CD4-positive, alpha-beta memory T cell (primary cell): ENCODE data around the gene DUS4L. TPM values are rescaled to one million over a fixed set of nuclear protein-coding genes. Genes with fewer than 3 reads are reported as not detected.

ENCODE experiments used
- CTCF ChIA-PET: fragments of 350-600 bp; sonication (Branson Sonifier 250); formaldehyde crosslinking; loops from one replicate; lab custom pipeline; 2021; ENCODE audit warnings: inconsistent platforms; ENCODE audit not compliant: partially characterized antibody; lab: Charles Lee
- POLR2A ChIA-PET: fragments of 350-600 bp; sonication (Branson Sonifier 250); formaldehyde crosslinking; loops from one replicate; lab custom pipeline; 2021; ENCODE audit not compliant: partially characterized antibody; lab: Charles Lee
- DNase-seq, 5 donors: peaks; one replicate each; pipeline versions ENCODE4 v3.0.0 to v3.0.0-alpha.2; 2020 to 2022; ENCODE audit warnings: mixed read lengths in 1 of 5
- H3K27ac ChIP-seq: one replicate; pipeline ENCODE4 v1.7.0; 2013; ENCODE audit warnings: low read depth, low read length
- H3K27me3 ChIP-seq: 2 replicates; pipeline ENCODE4 v1.7.0; 2013; ENCODE audit warnings: mild to moderate bottlenecking, low read length, moderate library complexity; ENCODE audit not compliant: insufficient read depth
- H3K36me3 ChIP-seq: 2 replicates; pipeline ENCODE4 v1.7.0; 2013; ENCODE audit warnings: mild to moderate bottlenecking, low read length, moderate library complexity; ENCODE audit not compliant: insufficient read depth
- H3K4me1 ChIP-seq: 2 replicates; pipeline ENCODE4 v1.7.0; 2013; ENCODE audit warnings: mild to moderate bottlenecking, low read length, moderate library complexity; ENCODE audit not compliant: insufficient read depth
- H3K4me3 ChIP-seq, 2 donors: one replicate each; pipeline ENCODE4 v1.7.0; 2013; ENCODE audit warnings: low read length in 2 of 2, mild to moderate bottlenecking in 1 of 2
- H3K9me3 ChIP-seq, 2 donors: one replicate each; pipeline ENCODE4 v1.7.0; 2013; ENCODE audit warnings: low read length in 2 of 2, control low read depth in 1 of 2; ENCODE audit not compliant: control insufficient read depth in 1 of 2
- H3K27ac Mint-ChIP-seq, 7 donors: one replicate each; pipeline ENCODE4 v1.8.0; 2020 to 2021; ENCODE audit warnings: mixed read lengths in 7 of 7, mild to moderate bottlenecking in 6 of 7, inconsistent platforms in 3 of 7, moderate library complexity in 3 of 7
- H3K27me3 Mint-ChIP-seq, 2 donors: one replicate each; pipeline ENCODE4 v1.8.0; 2020 to 2021; ENCODE audit warnings: mixed read lengths in 2 of 2
- H3K36me3 Mint-ChIP-seq, 2 donors: one replicate each; pipeline ENCODE4 v1.8.0; 2020 to 2021; ENCODE audit warnings: mixed read lengths in 2 of 2, inconsistent platforms in 1 of 2, mild to moderate bottlenecking in 1 of 2
- H3K4me1 Mint-ChIP-seq, 4 donors: one replicate each; pipeline ENCODE4 v1.8.0; 2020 to 2021; ENCODE audit warnings: mixed read lengths in 4 of 4, mild to moderate bottlenecking in 1 of 4
- H3K4me3 Mint-ChIP-seq, 8 donors: one replicate each; pipeline ENCODE4 v1.8.0; 2020 to 2021; ENCODE audit warnings: mixed read lengths in 8 of 8, mild to moderate bottlenecking in 7 of 8, moderate library complexity in 6 of 8, inconsistent platforms in 3 of 8
- H3K9me3 Mint-ChIP-seq, 8 donors: one replicate each; pipeline ENCODE4 v1.8.0; 2020 to 2021; ENCODE audit warnings: mixed read lengths in 8 of 8, mild to moderate bottlenecking in 5 of 8, inconsistent platforms in 3 of 8, moderate library complexity in 1 of 8
- intact Hi-C: fragments of 100-400 bp; cut with micrococcal nuclease; formaldehyde crosslinking; loops from one replicate; pipeline ENCODE4 v1.15.1; 2023
- polyA plus RNA-seq, 2 donors: library from polyadenylated mRNA; unstranded; fragments of 300-500 nt; fragmentation: Illumina TruSeq; gene quantifications; one replicate each; pipeline ENCODE4 v1.2.3, GENCODE V29; 2021
- total RNA-seq, 2 experiments: library from RNA; stranded (reverse); gene quantifications; one replicate each; pipeline ENCODE4 v1.2.3, GENCODE V29; 2021

The DUS4L gene
- total and polyA plus RNA-seq, 4 experiments from 2014 or later: 4.6 to 11.3 (median 7.9) TPM

- DNase-seq: peak; percentile 66 to 74 (median 70)
- peaks cover 25% of the 10 kb centered on the region for H3K4me1 ChIP-seq
- Mint-ChIP-seq H3K27ac (peak within 1 kb of the TSS; percentile 71 to 96 (median 94)), H3K36me3 (peaks cover 3 to 6% of the 10 kb centered on the region in 2 donors), H3K4me3 (peak within 1 kb of the TSS; percentile 84 to 94 (median 92)), H3K27me3 (no peaks in the 10 kb centered on the region), H3K4me1 (peaks cover 15 to 25% (median 19%) of the 10 kb centered on the region in 4 donors), H3K9me3 (no peaks in the 10 kb centered on the region)
- H3K9me3 ChIP-seq: no peaks in the 10 kb centered on the region
- ChIA-PET CTCF (interaction anchor here (0.9 kb wide), 1 partner anchor 168 kb away, joined by 3 read pairs; no protein-coding TSS in a partner anchor), POLR2A (interaction anchor here (0.6 to 1.9 kb wide), 7 partner anchors 16 to 411 kb away, joined by 3 to 28 read pairs (median 3); partner anchors contain the start of genes CBLL1, COG5, DUS4L and HBP1)
- H3K27ac ChIP-seq: peak within 1 kb of the TSS; percentile 54
- no peaks in the 10 kb centered on the region for H3K27me3 ChIP-seq
- H3K36me3 ChIP-seq: no peaks in the 10 kb centered on the region
- H3K4me3 ChIP-seq: peak within 1 kb of the TSS; percentile 43 to 74
- intact Hi-C loops: loop anchor here (1.0 to 5.0 kb wide), 2 partner anchors 16 to 162 kb away; partner anchors contain the start of gene CBLL1
These were observed 16.3 kb downstream of the DUS4L start, which contains the start of gene BCAP29 for GRCh38 chr7:107579885-107580715. BCAP29 (plus strand) TSS chr7:107580246; CDS start chr7:107580773, 527 bp downstream.

GRCh38 chr7:107580716-107581383 is 17.1 kb downstream of the DUS4L start:
- Histone ChIP-seq H3K36me3 (no peaks in the 10 kb centered on the region), H3K4me1 (peaks cover 25% of the 10 kb centered on the region), H3K4me3 (peak overlapping the region; percentile 43 to 74), H3K27me3 (no peaks in the 10 kb centered on the region), H3K27ac (peak overlapping the region; percentile 54), H3K9me3 (no peaks in the 10 kb centered on the region)
- Mint-ChIP-seq H3K27ac (peak overlapping the region; percentile 5 to 88 (median 78)), H3K4me3 (peak overlapping the region; percentile 66 to 92 (median 84)), H3K4me1 (peaks cover 15 to 25% (median 19%) of the 10 kb centered on the region in 4 donors), H3K9me3 (no peaks in the 10 kb centered on the region), H3K36me3 (peaks cover 8 to 11% of the 10 kb centered on the region in 2 donors), H3K27me3 (no peaks in the 10 kb centered on the region)
- CTCF ChIA-PET: no interaction called here
- intact Hi-C loops: loop anchor here (1.0 kb wide), 1 partner anchor 17 kb away; no protein-coding TSS in a partner anchor
- peak in 1 of 5 donors; percentile 15 for DNase-seq
- POLR2A ChIA-PET: interaction anchor here (0.7 to 1.9 kb wide), 4 partner anchors 16 to 412 kb away, joined by 3 to 28 read pairs (median 8); partner anchors contain the start of genes CBLL1, COG5, DUS4L and HBP1

- no peaks in the 10 kb centered on the region for H3K27me3 ChIP-seq
- no peak overlapping the region for H3K4me3 ChIP-seq
- POLR2A ChIA-PET: no interaction called here
- Mint-ChIP-seq H3K4me1 (peaks cover 15 to 25% (median 19%) of the 10 kb centered on the region in 4 donors), H3K36me3 (peaks cover 10 to 11% of the 10 kb centered on the region in 2 donors), H3K27ac (peak overlapping the region; percentile 5 to 88 (median 17)), H3K27me3 (no peaks in the 10 kb centered on the region), H3K4me3 (peak overlapping the region in 6 of 8 donors; percentile 39 to 81 (median 58)), H3K9me3 (no peaks in the 10 kb centered on the region)
- DNase-seq: no peak
- H3K4me1 ChIP-seq: peaks cover 25% of the 10 kb centered on the region
- CTCF ChIA-PET: no interaction called here
- no peak overlapping the region for H3K27ac ChIP-seq
- no peaks in the 10 kb centered on the region for H3K9me3 ChIP-seq
- intact Hi-C loops: no loop called here
- no peaks in the 10 kb centered on the region for H3K36me3 ChIP-seq
These were observed 17.7 kb downstream of the DUS4L start for GRCh38 chr7:107581387-107582013.

GRCh38 chr7:107582875-107583274 is 19.1 kb downstream of the DUS4L start:
- Histone ChIP-seq H3K27me3 (no peaks in the 10 kb centered on the region), H3K36me3 (no peaks in the 10 kb centered on the region), H3K4me1 (peaks cover 25% of the 10 kb centered on the region), H3K4me3 (no peak overlapping the region), H3K9me3 (no peaks in the 10 kb centered on the region), H3K27ac (no peak overlapping the region)
- peaks cover 10 to 11% of the 10 kb centered on the region in 2 donors for H3K36me3 Mint-ChIP-seq
- peak overlapping the region in 1 of 7 donors; percentile 61 for H3K27ac Mint-ChIP-seq
- H3K4me3 Mint-ChIP-seq: peak overlapping the region in 2 of 8 donors; percentile 6 to 11
- POLR2A ChIA-PET: interaction anchor here (2.1 kb wide), 1 partner anchor 19 kb away, joined by 6 read pairs; the partner anchor contains the start of genes COG5 and DUS4L
- no peaks in the 10 kb centered on the region for H3K9me3 Mint-ChIP-seq
- peaks cover 15 to 25% (median 19%) of the 10 kb centered on the region in 4 donors for H3K4me1 Mint-ChIP-seq
- CTCF ChIA-PET: interaction anchor here (1.0 to 1.2 kb wide), 2 partner anchors 10 to 298 kb away, joined by 3 to 4 read pairs; no protein-coding TSS in a partner anchor
- intact Hi-C loops: no loop called here
- H3K27me3 Mint-ChIP-seq: no peaks in the 10 kb centered on the region
- DNase-seq: no peak

GRCh38 chr7:107584716-107585115 is 20.9 kb downstream of the DUS4L start:
- CTCF ChIA-PET: interaction anchor here (1.2 kb wide), 1 partner anchor 8 kb away, joined by 3 read pairs; no protein-coding TSS in a partner anchor
- no peak for DNase-seq
- Mint-ChIP-seq H3K27me3 (no peaks in the 10 kb centered on the region), H3K4me1 (peaks cover 12 to 21% (median 17%) of the 10 kb centered on the region in 4 donors), H3K4me3 (no peak overlapping the region), H3K36me3 (peaks cover 7 to 11% of the 10 kb centered on the region in 2 donors), H3K9me3 (no peaks in the 10 kb centered on the region), H3K27ac (no peak overlapping the region)
- Histone ChIP-seq H3K27ac (no peak overlapping the region), H3K36me3 (no peaks in the 10 kb centered on the region), H3K4me1 (peaks cover 22% of the 10 kb centered on the region), H3K4me3 (no peak overlapping the region), H3K27me3 (no peaks in the 10 kb centered on the region), H3K9me3 (no peaks in the 10 kb centered on the region)
- POLR2A ChIA-PET: no interaction called here
- intact Hi-C loops: no loop called here

GRCh38 chr7:107588529-107589130 is 24.9 kb downstream of the DUS4L start:
- H3K4me3 Mint-ChIP-seq: no peak overlapping the region
- H3K27ac Mint-ChIP-seq: no peak overlapping the region
- ChIA-PET CTCF (no interaction called here), POLR2A (no interaction called here)
- intact Hi-C loops: no loop called here
- H3K4me3 ChIP-seq: no peak overlapping the region
- no peak overlapping the region for H3K27ac ChIP-seq
- peaks cover 10 to 14% of the 10 kb centered on the region in 2 donors for H3K36me3 Mint-ChIP-seq
- H3K9me3 ChIP-seq: no peaks in the 10 kb centered on the region
- no peaks in the 10 kb centered on the region for H3K27me3 ChIP-seq
- no peaks in the 10 kb centered on the region for H3K36me3 ChIP-seq
- H3K4me1 ChIP-seq: no peaks in the 10 kb centered on the region
- no peaks in the 10 kb centered on the region for H3K4me1 Mint-ChIP-seq
- DNase-seq: no peak
- no peaks in the 10 kb centered on the region for H3K27me3 Mint-ChIP-seq
- no peaks in the 10 kb centered on the region for H3K9me3 Mint-ChIP-seq
